ENCODE results near the gene RBPJL.

Gene RBPJL

DNA sequence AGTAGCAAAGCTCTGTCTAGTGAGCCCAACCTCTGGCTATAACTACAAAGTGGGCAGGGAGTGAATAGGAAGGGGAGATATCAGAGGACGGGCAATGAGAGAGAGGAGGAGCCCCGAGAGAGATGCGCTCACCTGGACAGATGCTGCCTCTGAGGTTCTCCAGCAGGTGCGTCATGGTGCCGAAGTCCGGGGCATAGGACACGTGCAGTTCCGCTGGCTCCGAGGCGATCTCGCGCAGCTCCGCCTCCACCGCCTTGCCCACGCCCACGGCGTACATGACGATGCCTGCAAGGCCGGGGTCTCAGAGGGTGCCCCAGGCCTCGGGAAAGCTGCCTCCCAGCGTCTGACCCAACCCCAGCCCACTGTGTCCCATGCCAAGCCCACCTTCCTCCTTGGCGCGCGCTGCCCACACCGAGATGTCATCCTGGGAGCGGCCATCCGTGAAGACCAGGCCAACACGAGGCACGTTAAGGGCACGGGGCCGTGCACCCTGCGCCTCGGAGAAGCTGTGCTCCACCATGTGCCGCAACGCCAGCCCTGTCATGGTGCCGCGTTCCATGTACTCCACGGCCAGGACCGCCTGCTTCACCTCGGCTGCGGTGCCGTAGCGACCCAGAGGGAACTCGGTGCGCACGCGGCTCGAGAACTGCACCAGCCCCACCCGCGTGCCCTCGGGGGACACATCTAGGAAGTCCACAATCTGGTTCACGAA, 8.7 kb upstream of the RBPJL start:
- POLR2A ChIA-PET (ENCODE audit: low non-redundant PET): no interaction called here
- CTCF ChIA-PET: interaction anchor here (0.6 to 1.7 kb wide), 6 partner anchors 14 to 895 kb away, joined by 3 to 6 read pairs (median 5); no protein-coding TSS in a partner anchor
- H3K27ac ChIP-seq: no peak overlapping the region

DNA sequence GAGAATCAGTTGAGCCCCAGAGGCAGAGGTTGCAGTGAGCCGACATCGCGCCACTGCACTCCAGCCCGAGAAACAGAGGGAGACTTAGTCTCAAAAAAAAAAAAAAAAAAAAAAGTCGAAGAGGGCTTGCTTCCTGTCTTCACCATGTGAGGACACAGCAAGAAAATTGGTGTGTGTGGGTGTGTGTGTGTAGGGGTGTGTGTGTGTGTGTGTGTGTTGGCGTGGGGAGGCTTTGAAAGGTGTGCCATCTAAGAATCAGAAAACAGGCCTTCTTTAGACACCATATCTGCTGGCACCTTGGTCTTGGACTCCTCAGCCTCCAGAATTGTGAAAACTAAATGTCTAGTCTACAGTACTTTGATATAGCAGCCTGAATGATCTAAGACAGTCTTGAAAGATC, 6.9 kb upstream of the RBPJL start:
- TF ChIP-seq, protein P1, sequence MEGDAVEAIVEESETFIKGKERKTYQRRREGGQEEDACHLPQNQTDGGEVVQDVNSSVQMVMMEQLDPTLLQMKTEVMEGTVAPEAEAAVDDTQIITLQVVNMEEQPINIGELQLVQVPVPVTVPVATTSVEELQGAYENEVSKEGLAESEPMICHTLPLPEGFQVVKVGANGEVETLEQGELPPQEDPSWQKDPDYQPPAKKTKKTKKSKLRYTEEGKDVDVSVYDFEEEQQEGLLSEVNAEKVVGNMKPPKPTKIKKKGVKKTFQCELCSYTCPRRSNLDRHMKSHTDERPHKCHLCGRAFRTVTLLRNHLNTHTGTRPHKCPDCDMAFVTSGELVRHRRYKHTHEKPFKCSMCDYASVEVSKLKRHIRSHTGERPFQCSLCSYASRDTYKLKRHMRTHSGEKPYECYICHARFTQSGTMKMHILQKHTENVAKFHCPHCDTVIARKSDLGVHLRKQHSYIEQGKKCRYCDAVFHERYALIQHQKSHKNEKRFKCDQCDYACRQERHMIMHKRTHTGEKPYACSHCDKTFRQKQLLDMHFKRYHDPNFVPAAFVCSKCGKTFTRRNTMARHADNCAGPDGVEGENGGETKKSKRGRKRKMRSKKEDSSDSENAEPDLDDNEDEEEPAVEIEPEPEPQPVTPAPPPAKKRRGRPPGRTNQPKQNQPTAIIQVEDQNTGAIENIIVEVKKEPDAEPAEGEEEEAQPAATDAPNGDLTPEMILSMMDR (conservative IDR thresholded peaks at IDR 0.05; ENCODE audit: low read depth): no peak
- DNase-seq (ENCODE audit: low spot score): no peak
- POLR2A ChIA-PET (ENCODE audit: low non-redundant PET): no interaction called here
- no peak overlapping the region for H3K27ac ChIP-seq
- CTCF ChIA-PET: interaction anchor here (0.7 to 1.2 kb wide), 2 partner anchors 163 to 256 kb away, joined by 7 to 10 read pairs; no protein-coding TSS in a partner anchor

More for the DNA sequence above, 8.7 kb upstream of the RBPJL start:
- no peak for DNase-seq (ENCODE audit: low spot score)
- TF ChIP-seq, protein P1 (conservative IDR thresholded peaks at IDR 0.05; ENCODE audit: low read depth): no peak

DNA sequence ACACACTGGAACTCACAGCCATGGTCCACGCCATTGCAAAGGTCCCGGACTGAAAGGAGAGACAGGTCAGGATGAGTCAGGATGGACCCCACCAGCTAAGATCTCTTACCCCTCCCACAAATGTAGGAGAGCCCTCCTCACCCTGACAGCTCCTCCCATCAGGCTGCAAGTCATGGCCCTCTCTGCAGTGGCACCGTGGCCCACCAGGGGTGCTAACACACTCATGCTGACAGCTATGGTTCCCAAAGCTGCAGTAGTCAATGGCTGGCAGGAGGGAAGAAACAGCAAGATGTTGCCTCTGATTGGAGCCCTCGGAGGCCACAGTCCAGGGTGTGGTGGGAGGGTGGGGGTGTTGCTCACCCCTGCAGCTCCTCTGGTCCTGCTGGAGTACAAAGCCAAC, 5.7 kb upstream of the RBPJL start:
- no peak overlapping the region for H3K27ac ChIP-seq
- peak; percentile 46 for DNase-seq (ENCODE audit: low spot score)
- CTCF ChIA-PET: interaction anchor here (0.6 to 4.0 kb wide), 11 partner anchors 9 to 471 kb away, joined by 3 to 47 read pairs (median 4); no protein-coding TSS in a partner anchor
- TF ChIP-seq, protein P1 (conservative IDR thresholded peaks at IDR 0.05; ENCODE audit: low read depth): no peak; the same call in 1 of the 2 replicates
- POLR2A ChIA-PET (ENCODE audit: low non-redundant PET): no interaction called here

DNA sequence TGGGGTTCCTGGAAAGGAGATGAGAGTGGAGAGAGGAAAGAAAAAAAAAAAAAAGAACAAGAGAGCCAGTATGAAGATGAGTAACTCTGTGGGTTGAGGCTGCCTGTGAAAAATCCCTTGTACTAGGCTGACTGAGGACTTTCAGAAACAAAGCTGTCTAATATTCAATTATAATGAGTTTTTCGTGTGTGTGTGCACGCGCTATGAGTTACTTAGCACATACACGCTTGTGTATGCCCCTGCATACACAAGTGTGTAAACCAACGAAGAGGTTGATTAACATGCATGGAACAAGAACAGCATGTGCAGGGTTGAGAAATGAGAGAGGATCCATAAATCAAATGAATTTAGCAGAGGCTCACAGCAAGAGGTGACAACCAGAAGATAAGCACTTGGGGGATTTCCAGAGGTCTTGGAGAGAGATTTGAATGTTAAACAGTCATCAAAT, 4.8 kb upstream of the RBPJL start:
- TF ChIP-seq, protein P1 (conservative IDR thresholded peaks at IDR 0.05; ENCODE audit: low read depth): no peak
- DNase-seq (ENCODE audit: low spot score): no peak
- CTCF ChIA-PET: interaction anchor here (0.6 to 4.0 kb wide), 7 partner anchors 10 to 307 kb away, joined by 3 to 47 read pairs (median 8); no protein-coding TSS in a partner anchor
- H3K27ac ChIP-seq: no peak overlapping the region
- POLR2A ChIA-PET (ENCODE audit: low non-redundant PET): no interaction called here

DNA sequence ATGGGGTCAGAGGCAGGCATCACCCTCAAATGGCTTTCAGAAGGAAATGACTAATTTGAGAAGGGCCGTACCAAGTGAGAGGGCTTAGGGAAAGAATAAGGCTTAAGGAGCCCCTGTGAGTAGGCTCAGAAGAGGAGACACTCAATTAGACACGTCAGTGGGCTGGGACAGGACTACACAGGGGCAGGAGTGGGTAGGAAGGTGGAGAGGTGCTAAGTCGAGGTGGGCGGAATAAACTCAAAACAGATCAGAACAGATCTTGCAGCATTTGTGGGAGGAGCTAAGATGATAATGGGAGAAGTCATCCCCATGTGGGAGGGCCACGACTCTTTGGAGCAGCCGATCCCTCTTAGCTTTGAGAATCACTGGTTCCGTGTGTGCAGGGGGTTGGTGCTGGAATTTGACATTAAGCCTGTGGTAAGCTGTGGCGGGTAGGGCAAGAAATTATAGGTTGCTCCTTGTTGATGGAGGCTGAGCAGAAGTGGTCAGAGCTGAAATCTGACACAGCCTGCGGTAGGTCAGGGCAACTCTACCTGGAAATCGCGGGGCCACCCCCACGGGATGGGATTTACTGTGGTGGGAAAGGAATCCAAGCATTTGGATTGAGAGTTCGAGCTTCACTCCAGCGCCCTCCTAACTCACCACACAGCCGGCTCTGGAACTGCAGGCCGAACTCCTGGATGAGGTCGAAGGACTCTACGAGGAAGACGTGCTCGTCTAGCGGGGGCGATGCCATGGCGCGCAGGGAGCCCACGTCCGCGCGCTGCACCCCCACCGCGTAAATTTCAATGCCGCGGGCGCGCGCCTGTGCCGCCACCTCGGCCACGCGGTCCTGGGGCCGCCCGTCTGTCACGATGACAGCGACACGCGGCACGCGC, 2.8 kb upstream of the RBPJL start:
- TF ChIP-seq, protein P1 (conservative IDR thresholded peaks at IDR 0.05; ENCODE audit: low read depth): no peak
- no peak for DNase-seq (ENCODE audit: low spot score)
- CTCF ChIA-PET: interaction anchor here (0.5 to 4.0 kb wide), 8 partner anchors 8 to 467 kb away, joined by 3 to 47 read pairs (median 4); no protein-coding TSS in a partner anchor
- POLR2A ChIA-PET (ENCODE audit: low non-redundant PET): no interaction called here
- H3K27ac ChIP-seq: no peak overlapping the region

DNA sequence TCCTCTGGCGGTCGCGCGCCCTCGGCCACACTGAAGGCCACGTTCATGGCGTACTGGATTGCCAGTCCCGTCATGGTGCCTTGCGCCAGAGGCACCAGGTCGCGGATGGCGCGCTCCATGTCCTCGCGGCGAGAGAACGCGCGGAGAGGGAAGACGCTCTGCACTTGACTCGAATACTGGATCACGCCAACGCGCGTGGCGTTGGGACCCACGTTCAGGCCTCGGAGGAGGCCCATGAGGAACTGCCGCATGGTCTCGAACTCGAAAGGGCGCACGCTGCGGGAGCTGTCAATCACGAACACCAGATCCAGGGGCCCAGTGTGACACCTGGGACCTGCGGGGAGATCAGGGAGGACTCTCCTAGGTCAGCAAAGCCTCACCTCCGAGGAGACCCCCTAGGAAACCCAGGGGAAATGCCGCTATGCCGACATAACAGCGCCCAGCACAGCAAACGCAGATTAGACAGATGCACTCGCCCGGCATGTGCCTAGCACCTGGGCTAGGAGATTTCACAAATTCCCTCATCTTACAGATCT, 2.1 kb upstream of the RBPJL start:
- no peak for DNase-seq (ENCODE audit: low spot score)
- ChIA-PET POLR2A (ENCODE audit: low non-redundant PET) (no interaction called here), CTCF (interaction anchor here (0.6 to 4.0 kb wide), 7 partner anchors 11 to 467 kb away, joined by 3 to 47 read pairs (median 5); no protein-coding TSS in a partner anchor)
- TF ChIP-seq, protein P1 (conservative IDR thresholded peaks at IDR 0.05; ENCODE audit: low read depth): no peak
- no peak overlapping the region for H3K27ac ChIP-seq

All from RWPE1 (cell line).